M059J (cell line): ENCODE data around the gene GSTO2. TPM values are rescaled to one million over a fixed set of nuclear protein-coding genes. Genes with fewer than 3 reads are reported as not detected.

Experiments
- DNase-seq: peaks from one replicate; pipeline ENCODE4 v3.0.0-alpha.2; 2012; ENCODE audit warnings: low read depth
- total RNA-seq: library from RNA; depleted of rRNA; stranded (reverse); fragments of >200 nt; shearing (Covaris generic); gene quantifications from 2 replicates; pipeline ENCODE4 v1.2.3, GENCODE V29; 2014

GSTO2 gene
- total RNA-seq, 1 experiment from 2014 or later: 0.17 TPM

GRCh38 chr10:104307576-104308438, 38.8 kb downstream of the GSTO2 start:
- no peak for DNase-seq

- no peak for DNase-seq
Measured at GRCh38 chr10:104308439-104308903, 39.5 kb downstream of the GSTO2 start.

- DNase-seq: peak; percentile 92
Measured at GRCh38 chr10:104309980-104310978, 41.3 kb downstream of the GSTO2 start.

GRCh38 chr10:104311184-104311720, 42.3 kb downstream of the GSTO2 start:
- DNase-seq: no peak

- DNase-seq: no peak
Measured at GRCh38 chr10:104314591-104315485, 45.9 kb downstream of the GSTO2 start.

GRCh38 chr10:104315486-104315921, 46.5 kb downstream of the GSTO2 start:
- DNase-seq: no peak

- no peak for DNase-seq
Measured at GRCh38 chr10:104316321-104317099, 47.5 kb downstream of the GSTO2 start.

- DNase-seq: no peak
Measured at GRCh38 chr10:104317269-104317710, 48.3 kb downstream of the GSTO2 start.

GRCh38 chr10:104317726-104318299, 48.8 kb downstream of the GSTO2 start:
- DNase-seq: no peak

GRCh38 chr10:104318326-104318725, 49.3 kb downstream of the GSTO2 start:
- DNase-seq: no peak

- DNase-seq: no peak
Measured at GRCh38 chr10:104318810-104319741, 50.1 kb downstream of the GSTO2 start.

GRCh38 chr10:104321226-104321625, 52.2 kb downstream of the GSTO2 start:
- DNase-seq: no peak

- no peak for DNase-seq
Measured at GRCh38 chr10:104321725-104322415, 52.9 kb downstream of the GSTO2 start.

- no peak for DNase-seq
Measured at GRCh38 chr10:104322416-104322782, 53.4 kb downstream of the GSTO2 start.

- no peak for DNase-seq
Measured at GRCh38 chr10:104323085-104323484, 54.1 kb downstream of the GSTO2 start.

- no peak for DNase-seq
Measured at GRCh38 chr10:104323760-104324201, 54.8 kb downstream of the GSTO2 start.

- no peak for DNase-seq
Measured at GRCh38 chr10:104324221-104324686, 55.3 kb downstream of the GSTO2 start.

- DNase-seq: no peak
Measured at GRCh38 chr10:104324931-104325330, 55.9 kb downstream of the GSTO2 start.
